HG03469 (cell line): ENCODE data around the gene VDAC1.

Experiments
- ATAC-seq: cut with Tn5 transposase; IDR thresholded peaks from one replicate; pipeline ENCODE4 v1.9.1; 2021; ENCODE audit warnings: mild to moderate bottlenecking, moderate library complexity, moderate number of reproducible peaks; ENCODE audit not compliant: unreplicated experiment

Gene VDAC1

GRCh38 chr5:133927300-133928180, 77.2 kb downstream of the VDAC1 start:
- ATAC-seq, result no peak

- ATAC-seq, result no peak
Measured at GRCh38 chr5:133926489-133927299, 78.1 kb downstream of the VDAC1 start.

- ATAC-seq, result no peak
Measured at GRCh38 chr5:133925866-133926488, 78.8 kb downstream of the VDAC1 start.

GRCh38 chr5:133925269-133925668, 79.5 kb downstream of the VDAC1 start:
- no peak for ATAC-seq

- ATAC-seq, result no peak
Measured at GRCh38 chr5:133924221-133924920, 80.4 kb downstream of the VDAC1 start.

- no peak for ATAC-seq
Measured at GRCh38 chr5:133921979-133922378, 82.8 kb downstream of the VDAC1 start.
